ENCODE results near the gene C1orf174.
A peak's percentile ranks its signal among the peaks of the same experiment; 100 is the strongest.

Gene C1orf174

DNA sequence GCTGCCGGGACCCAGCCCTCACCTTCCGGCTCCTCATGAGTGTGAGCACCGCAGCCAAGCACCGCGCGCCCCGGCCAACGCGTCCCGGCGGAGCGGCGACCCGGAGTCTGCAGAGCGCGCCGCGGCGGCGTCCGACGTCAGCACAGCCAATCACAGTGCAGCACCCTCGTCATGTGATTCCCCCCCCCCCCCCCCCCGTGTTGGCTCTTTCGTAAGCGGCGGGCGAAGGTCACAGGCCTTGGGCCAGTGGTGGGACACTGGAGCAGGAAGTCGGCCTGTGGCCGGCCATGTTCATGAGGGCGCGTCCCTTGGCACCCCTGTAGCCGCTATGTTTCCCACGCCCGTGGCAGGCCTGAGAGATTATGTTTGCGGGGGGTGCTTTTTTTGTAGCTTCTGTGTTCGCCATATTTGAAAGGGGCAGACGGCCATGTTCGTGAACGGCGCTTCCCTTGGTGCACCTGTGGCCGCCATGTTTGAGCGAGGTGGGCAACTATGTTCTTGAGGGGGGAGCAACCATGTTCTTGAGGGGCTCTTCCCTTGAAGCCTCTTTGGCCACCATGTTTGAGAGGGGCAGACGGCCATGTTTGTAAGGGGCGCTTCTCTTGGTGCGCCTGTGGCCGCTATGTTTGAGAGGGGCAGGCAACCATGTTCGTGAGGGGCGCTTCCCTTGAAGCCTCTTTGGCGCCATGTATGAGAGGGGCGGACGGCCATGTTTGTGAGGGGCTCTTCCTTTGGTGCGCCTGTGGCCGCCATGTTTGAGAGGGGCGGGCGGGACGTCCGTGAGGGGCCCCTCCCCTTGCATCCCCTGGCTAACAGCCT is at the start of gene C1orf174:
Gene C1orf174, minus strand, starts transcription at position 123 of the 819 bp plus-strand sequence. Its CDS starts 86 bp downstream, at position 37.
- DNase-seq = peak; percentile 96

DNA sequence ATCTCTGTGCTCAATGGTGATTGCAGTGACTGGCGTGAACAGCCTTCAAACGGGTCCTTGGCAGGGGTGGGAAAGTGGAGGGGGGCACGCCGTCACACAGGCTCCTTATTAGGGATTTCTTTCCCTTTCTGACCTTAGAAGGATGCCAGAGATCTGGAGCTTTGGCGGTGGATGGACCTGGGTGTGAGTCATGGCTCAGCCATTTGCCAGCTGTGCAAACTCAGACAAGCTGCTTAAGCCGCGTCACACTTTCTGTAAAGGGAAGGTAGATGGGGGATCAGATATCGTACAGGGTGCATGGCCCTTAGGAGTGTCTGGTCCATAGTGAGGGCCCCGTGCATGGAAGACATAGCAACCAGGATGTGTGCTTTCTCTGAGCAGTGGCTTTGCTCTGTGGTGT is 48.3 kb upstream of the C1orf174 start:
- DNase-seq = no peak

DNA sequence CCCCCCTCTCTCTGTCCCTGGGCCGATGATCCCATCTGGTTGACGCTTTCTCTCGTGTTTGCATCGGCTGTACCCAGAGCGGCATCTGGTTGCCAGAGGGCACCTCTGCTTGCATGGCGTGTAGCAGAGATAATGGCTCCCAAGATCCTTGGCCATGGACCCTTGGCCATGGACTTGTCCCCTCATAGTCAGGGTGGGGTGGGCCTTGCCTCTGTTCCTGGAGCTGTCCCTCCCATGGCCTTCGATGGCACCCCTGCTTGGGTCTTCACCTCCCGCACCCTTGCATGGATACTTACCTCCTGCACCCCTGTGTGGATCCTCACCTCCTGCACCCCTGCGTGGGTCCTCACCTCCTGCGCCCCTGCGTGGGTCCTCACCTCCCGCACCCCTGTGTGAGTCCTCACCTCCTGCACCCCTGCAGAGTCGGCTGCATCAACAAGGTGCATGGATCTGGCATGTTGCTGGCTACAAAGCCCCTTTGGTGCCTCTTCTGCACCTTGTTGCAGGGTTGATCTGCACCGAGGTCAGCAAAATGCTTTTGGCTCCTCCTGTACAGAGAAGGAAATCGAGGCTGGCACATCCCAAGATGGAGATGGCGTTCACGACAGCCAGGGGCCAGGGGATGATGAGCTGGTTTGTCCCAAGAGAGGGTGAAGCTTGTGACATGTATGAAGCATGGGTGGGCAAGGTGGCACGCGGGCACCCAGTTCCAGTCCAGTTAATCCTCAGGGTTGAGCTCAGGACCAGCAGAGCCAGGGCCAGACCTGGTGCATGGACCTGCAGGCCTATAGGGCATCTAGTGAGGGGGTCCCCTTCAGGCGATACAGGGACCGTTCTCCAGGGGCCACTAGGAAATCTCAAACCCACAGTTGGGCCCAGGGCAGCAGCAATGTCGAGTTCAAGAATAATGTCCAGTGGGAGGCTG is 46.1 kb upstream of the C1orf174 start:
- no peak for DNase-seq

DNA sequence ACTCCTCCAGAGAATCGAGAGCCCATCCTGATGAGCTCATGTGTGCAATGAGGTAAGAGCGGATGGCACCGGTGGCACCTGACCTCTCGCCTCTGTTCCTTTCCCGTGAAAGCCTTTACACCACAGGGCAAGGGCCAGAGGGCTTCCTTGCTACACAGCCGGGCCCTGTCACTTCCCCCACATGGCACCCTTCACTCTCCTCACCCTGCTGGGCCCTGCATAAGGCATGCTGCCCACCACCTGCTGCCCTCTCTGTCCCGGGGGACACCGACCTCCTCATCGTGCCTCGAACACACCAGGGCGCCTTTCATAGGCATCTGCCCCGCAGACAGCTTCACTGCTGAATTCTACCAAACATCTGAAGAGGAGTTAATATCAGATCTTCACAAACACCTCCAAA is 45.1 kb upstream of the C1orf174 start:
- no peak for DNase-seq

DNA sequence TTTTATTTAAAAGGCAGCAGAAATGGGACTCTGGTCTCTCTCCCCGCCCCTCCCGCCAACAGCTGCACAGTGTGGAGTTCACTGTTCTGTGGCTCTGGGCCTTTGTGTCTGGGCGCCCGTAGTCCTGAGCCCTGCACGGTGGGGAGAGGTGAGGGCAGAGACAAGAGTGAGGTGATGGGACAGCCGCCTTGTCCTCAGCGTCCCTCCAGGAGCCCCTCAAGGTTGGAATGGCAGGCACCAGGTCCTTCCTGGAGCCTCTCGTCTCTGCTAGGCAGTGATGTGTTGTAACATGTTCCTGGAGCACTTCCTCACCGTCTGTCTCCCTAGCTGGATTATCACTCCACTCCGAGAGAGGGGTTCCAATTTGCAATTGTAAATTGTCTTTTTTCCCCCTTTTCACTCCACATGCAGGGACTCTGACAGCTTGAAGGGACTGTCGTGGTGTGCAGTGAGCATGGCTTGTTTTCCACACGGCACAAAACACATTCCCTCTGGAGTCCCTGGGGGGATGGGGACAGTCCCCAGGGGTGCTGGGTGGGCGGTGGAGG is 44.6 kb upstream of the C1orf174 start:
- no peak for DNase-seq

- no peak for DNase-seq
Measured at GRCh38 chr1:3943806-3944577, 43.9 kb upstream of the C1orf174 start.

- no peak for DNase-seq
Measured at GRCh38 chr1:3943123-3943431, 43.0 kb upstream of the C1orf174 start.

DNA sequence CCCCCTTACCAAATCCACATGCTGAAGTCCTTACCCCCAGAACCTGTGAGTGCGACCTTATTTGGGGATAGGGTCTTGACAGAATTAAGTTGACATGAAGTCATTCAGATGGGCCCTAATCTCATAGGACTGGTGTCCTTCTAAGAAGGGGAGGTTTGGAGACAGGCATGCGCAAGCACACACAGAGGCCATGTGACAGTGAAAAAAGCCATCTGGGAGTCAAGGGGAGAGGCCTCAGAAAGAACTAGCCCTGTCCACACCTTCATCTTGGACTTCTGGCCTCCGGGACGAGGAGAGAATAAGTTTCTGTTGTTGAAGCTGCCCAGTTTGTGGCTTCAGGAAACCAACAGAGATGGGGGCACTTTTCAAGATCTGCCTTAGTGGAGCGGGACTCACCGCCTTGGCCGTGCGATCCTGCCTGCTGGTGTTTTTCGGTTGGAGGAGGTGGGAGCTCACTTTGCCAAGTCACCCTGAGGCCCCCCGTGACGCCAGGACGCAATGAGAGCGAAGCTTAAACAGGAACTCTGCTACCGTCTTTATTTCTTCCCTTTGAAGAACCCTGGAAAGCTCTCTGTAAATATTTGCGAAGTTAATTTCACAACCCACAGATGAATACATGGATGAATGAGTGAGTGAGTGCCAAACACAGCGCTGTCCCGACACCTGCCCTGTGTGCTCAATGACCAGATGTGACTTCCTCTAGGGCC is 42.5 kb upstream of the C1orf174 start:
- no peak for DNase-seq

DNA sequence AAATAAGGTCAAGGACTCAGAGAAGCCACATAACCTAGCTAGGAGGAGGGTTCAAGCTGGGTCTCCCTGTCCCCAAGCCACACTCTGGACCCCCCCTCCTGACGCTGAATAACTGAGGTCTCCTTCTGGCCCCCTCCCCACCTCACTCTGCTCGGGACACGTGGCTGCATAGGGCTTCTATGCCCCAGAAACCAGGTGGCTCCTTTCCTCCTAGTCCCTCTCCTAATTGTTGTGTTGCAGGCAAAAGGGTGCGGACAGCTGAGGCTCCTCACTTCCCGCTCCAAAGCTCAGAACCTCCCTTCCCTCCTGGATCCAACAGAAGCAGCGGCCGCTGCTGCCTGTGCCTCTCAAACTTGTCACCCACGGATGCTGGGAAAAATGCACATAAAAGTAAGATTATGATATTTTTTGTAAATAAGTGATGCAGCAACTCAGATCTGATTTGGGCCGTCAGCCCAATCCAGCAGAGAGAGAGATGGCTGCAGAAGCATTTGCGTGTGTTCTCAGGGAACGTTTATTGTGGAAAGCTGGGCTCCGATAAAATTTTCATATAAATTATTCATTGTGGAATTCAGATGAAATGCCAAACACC is 40.8 kb upstream of the C1orf174 start:
- no peak for DNase-seq

- no peak for DNase-seq
Measured at GRCh38 chr1:3940081-3940753, 40.1 kb upstream of the C1orf174 start.

- DNase-seq = no peak
Measured at GRCh38 chr1:3939242-3940080, 39.4 kb upstream of the C1orf174 start.

DNA sequence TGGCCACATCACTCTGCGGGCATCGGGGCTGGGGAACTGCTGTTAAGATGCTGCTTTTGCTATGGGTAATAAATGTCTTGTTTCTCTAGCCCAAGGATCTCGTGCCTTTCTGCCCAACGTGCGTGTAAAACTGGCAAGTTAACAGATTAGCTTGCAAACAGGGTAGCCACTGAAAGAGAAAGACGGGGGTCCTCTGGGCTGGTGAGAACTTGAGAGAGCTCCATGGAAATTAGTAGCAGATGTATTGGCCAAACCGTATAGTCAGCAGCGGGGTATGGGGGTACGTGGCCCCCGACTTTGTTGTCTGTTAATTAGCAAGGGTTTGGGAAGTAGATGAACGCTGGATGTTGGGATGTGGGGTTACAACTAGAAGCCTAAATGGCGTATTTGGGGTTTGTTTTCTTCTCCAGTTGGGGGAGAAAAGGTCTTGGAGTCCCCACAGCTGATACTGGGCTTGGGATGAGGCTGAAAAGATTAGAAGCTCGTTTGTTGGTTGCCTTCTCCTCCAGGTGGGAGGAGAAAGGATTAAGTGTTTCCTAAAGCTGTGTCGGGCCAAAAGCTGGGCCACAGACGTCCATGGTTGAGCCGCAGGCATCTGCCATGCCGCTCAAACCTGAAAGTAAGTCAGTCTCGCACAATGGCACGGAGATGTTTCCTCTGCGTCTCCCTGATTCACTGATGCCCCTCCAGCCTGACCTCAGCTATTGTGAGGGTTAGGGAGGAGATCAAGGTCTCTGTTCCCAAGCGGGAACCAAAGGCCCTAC is 32.3 kb upstream of the C1orf174 start:
- DNase-seq = no peak

GRCh38 chr1:3931007-3931912 is 31.2 kb upstream of the C1orf174 start:
- no peak for DNase-seq

DNA sequence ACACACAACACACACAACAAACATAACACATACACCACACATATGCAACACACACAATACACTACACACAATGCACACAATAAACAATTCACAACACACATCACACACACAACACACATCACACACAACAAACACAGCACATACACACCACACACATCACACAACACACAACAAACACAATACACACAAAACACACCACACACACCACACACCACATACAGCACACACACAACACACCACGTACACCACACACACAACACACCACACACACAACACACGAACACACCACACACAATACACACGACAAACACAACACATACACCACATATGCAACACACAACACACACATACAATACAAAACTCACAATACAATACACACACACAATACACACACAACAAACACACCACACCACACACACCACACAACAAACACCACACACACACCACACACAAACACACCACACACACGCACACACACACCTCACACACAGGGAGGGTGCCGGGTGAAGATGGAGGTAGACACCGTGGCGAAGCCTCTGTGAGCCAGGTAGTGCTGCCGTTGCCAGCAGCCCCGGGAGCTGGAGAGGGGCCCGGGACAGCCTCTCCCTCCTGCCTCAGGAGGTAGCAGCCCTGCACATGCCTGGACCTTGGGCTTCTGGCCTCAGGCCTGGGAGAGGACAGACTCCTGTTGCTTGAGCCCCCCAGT is 30.4 kb upstream of the C1orf174 start:
- DNase-seq = no peak

DNA sequence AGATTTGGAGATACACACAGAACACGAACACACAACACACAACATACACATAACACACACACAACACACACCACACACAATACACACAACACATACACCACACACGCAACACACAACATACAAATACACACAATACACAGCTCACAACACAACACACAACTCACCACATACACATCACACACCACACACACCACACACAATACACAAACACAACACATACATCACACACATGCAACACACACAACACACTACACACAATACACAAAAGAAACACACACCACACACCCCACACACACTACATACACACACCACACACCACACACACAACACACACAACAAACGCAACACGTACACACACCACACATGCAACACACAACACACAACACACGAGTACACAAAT is 29.1 kb upstream of the C1orf174 start:
- no peak for DNase-seq

- no peak for DNase-seq
Measured at GRCh38 chr1:3928586-3928985, 28.5 kb upstream of the C1orf174 start.

- no peak for DNase-seq
Measured at GRCh38 chr1:3926956-3927355, 26.9 kb upstream of the C1orf174 start.

DNA sequence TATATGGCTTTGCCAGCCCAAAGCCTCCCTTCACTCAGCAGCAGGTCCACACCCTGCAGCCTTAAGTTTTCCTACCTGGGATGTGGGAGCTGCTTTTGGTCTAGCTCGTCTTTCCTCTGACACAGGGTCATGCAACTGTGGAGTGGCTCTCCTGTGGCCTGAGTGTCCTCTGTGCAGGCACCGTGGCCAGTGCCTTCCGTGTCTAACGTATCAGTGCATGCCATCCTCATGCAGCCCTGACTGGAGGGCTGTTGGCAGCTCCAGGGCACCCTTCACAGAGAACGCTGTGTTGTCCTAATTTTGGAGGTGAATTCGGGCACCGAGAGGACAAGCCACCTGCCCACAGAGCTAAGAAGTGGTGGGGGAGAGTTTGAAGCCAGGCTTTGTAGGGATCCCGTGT is 25.7 kb upstream of the C1orf174 start:
- DNase-seq = no peak

Measured in HCEC 1CT (cell line).